MG63 (cell line): ENCODE data around the gene PTPRN2. TPM values are rescaled to one million over a fixed set of nuclear protein-coding genes. Genes with fewer than 3 reads are reported as not detected.

Source experiments
- DNase-seq: peaks from one replicate; pipeline ENCODE4 v3.0.0-alpha.2; 2020
- H3K27me3 ChIP-seq: fragments of 250-450 bp; sonication (Bioruptor Pico); 2 replicates; pipeline ENCODE4 v1.5.1; 2020; ENCODE audit warnings: mild to moderate bottlenecking, moderate library complexity
- H3K36me3 ChIP-seq: fragments of 250-450 bp; sonication (Bioruptor Pico); 2 replicates; pipeline ENCODE4 v1.5.1; 2020; ENCODE audit warnings: mild to moderate bottlenecking, moderate library complexity
- H3K4me3 ChIP-seq: fragments of 250-450 bp; sonication (Bioruptor Pico); 2 replicates; pipeline ENCODE4 v1.5.1; 2020; ENCODE audit warnings: mild to moderate bottlenecking, moderate library complexity
- H3K9me3 ChIP-seq: fragments of 250-450 bp; sonication (Bioruptor Pico); 2 replicates; pipeline ENCODE4 v1.5.1; 2020; ENCODE audit warnings: mild to moderate bottlenecking, moderate library complexity
- total RNA-seq: library from RNA; depleted of rRNA; stranded (reverse); fragments of >200 nt; shearing (Covaris generic); gene quantifications from 2 replicates; pipeline ENCODE4 v1.2.3, GENCODE V29; 2014; ENCODE audit warnings: low replicate concordance

The PTPRN2 gene
- total RNA-seq, 1 experiment from 2014 or later, result 0.16 TPM

DNA sequence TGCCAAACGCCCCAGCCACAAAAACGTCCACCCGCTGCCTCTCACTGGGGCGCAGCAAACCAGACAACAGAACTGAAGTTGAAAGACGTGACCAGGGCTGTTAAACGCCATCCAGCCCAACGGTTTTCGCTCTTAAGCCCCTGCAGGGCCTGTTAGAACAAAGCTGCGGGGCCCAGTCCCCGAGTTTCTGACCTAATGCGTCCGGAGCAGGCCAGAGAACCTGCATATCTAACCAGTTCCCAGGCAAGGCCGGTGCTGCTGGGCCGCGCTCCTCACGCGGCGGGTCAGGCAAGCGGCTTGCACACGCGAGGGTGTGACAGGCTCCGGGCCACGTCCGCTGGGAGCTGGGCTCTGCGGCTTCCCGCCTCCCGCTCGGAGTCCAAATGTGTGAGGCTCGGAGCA lies 87.0 kb downstream of the PTPRN2 start:
- no peak for DNase-seq
- H3K4me3 ChIP-seq, result no peak overlapping the region
- H3K9me3 ChIP-seq, result no peaks in the 10 kb centered on the region
- no peaks in the 10 kb centered on the region for H3K27me3 ChIP-seq
- H3K36me3 ChIP-seq, result no peaks in the 10 kb centered on the region

DNA sequence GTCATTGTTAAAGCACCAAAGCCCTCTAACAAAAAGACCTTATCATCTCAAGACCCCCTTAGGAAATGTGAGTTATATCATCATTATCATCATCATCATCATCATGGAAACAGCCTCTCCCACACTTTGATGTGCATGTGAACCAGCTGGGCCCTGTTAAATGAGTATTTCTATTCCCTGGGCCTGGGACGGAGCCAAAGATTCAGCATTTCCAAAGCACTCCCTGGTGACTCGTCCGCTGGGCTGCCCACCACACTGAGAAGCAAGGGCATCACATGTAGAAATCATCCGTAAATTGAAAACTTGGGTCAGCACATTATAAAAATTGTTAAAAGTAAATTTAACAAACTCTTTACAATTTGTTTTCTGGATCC lies 88.6 kb downstream of the PTPRN2 start:
- H3K9me3 ChIP-seq, result no peaks in the 10 kb centered on the region
- DNase-seq, result peak; percentile 13
- no peak overlapping the region for H3K4me3 ChIP-seq
- H3K27me3 ChIP-seq, result no peaks in the 10 kb centered on the region
- H3K36me3 ChIP-seq, result no peaks in the 10 kb centered on the region

DNA sequence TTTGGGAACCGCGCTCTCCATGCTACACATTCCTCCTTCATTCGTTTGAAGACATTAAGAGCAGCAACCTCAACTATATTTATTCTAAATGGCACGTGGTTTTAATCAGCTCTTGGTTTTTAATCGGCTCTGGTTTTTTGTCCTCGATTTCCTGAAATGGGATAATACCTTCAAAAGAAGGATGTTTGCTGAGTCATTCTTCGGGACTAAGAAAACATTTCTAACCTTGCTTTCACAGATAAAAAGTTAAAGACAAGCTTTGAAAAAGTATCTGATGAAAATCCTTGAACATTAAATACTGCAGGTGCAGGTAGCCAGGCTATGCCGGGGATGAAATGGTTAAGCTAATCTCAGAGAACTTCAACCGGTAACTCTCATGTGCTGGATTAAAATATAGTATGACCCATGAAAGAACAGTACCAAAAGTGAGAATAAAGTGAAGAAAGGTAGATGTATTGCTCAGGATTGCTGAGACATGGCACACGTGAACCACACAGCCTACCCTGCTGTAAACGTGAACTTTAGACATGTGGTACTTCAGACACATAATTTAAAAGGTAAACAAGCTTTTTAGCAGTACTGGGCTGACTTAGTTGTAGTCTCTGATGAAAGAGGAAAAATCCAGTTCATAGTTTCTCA lies 89.1 kb downstream of the PTPRN2 start:
- no peak for DNase-seq
- Histone ChIP-seq H3K4me3 (no peak overlapping the region), H3K27me3 (no peaks in the 10 kb centered on the region), H3K36me3 (no peaks in the 10 kb centered on the region), H3K9me3 (no peaks in the 10 kb centered on the region)

GRCh38 chr7:158497627-158498026 lies 90.0 kb downstream of the PTPRN2 start:
- no peaks in the 10 kb centered on the region for H3K36me3 ChIP-seq
- no peak for DNase-seq

GRCh38 chr7:158495786-158496185 lies 91.8 kb downstream of the PTPRN2 start:
- Histone ChIP-seq H3K27me3 (no peaks in the 10 kb centered on the region), H3K4me3 (no peak overlapping the region), H3K36me3 (no peaks in the 10 kb centered on the region), H3K9me3 (no peaks in the 10 kb centered on the region)
- peak; percentile 26 for DNase-seq

More at GRCh38 chr7:158497627-158498026, 90.0 kb downstream of the PTPRN2 start:
- no peaks in the 10 kb centered on the region for H3K9me3 ChIP-seq
- no peak overlapping the region for H3K4me3 ChIP-seq
- H3K27me3 ChIP-seq, result no peaks in the 10 kb centered on the region

- Histone ChIP-seq H3K9me3 (no peaks in the 10 kb centered on the region), H3K4me3 (no peak overlapping the region), H3K36me3 (no peaks in the 10 kb centered on the region), H3K27me3 (no peaks in the 10 kb centered on the region)
- no peak for DNase-seq
These were observed 92.4 kb downstream of the PTPRN2 start for GRCh38 chr7:158495216-158495615.

DNA sequence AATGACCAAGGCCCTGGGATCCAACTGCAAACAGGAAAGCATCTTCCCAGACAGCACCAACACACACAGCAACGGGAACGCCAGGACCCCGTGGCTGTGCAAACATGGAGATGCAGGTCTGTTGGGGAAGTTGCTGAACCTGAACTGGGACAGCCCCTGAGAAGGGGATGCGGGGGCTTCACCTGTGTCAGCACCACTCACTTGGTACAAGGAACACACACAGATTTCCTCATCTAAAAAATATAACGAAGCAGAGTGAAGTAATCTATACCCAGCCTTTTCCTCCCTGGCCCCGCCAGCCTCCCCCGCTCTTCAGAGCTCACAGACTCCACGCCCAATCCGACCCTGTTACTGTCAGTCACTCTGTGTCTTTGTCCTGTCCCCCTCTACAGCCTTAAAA lies 93.0 kb downstream of the PTPRN2 start:
- H3K4me3 ChIP-seq, result no peak overlapping the region
- no peaks in the 10 kb centered on the region for H3K27me3 ChIP-seq
- no peak for DNase-seq
- H3K9me3 ChIP-seq, result no peaks in the 10 kb centered on the region
- H3K36me3 ChIP-seq, result no peaks in the 10 kb centered on the region

GRCh38 chr7:158494162-158494586 lies 93.4 kb downstream of the PTPRN2 start:
- no peak overlapping the region for H3K4me3 ChIP-seq
- no peaks in the 10 kb centered on the region for H3K27me3 ChIP-seq
- H3K9me3 ChIP-seq, result no peaks in the 10 kb centered on the region
- DNase-seq, result no peak
- no peaks in the 10 kb centered on the region for H3K36me3 ChIP-seq

GRCh38 chr7:158492367-158492764 lies 95.3 kb downstream of the PTPRN2 start:
- Histone ChIP-seq H3K9me3 (no peaks in the 10 kb centered on the region), H3K4me3 (no peak overlapping the region)

GRCh38 chr7:158491094-158491493 lies 96.5 kb downstream of the PTPRN2 start:
- Histone ChIP-seq H3K4me3 (no peak overlapping the region), H3K36me3 (no peaks in the 10 kb centered on the region), H3K9me3 (no peaks in the 10 kb centered on the region), H3K27me3 (no peaks in the 10 kb centered on the region)
- no peak for DNase-seq

More at GRCh38 chr7:158492367-158492764, 95.3 kb downstream of the PTPRN2 start:
- H3K36me3 ChIP-seq, result no peaks in the 10 kb centered on the region
- H3K27me3 ChIP-seq, result no peaks in the 10 kb centered on the region
- no peak for DNase-seq

- no peaks in the 10 kb centered on the region for H3K36me3 ChIP-seq
- H3K4me3 ChIP-seq, result no peak overlapping the region
- DNase-seq, result no peak
- H3K9me3 ChIP-seq, result no peaks in the 10 kb centered on the region
- no peaks in the 10 kb centered on the region for H3K27me3 ChIP-seq
These were observed 97.3 kb downstream of the PTPRN2 start for GRCh38 chr7:158490171-158490782.

DNA sequence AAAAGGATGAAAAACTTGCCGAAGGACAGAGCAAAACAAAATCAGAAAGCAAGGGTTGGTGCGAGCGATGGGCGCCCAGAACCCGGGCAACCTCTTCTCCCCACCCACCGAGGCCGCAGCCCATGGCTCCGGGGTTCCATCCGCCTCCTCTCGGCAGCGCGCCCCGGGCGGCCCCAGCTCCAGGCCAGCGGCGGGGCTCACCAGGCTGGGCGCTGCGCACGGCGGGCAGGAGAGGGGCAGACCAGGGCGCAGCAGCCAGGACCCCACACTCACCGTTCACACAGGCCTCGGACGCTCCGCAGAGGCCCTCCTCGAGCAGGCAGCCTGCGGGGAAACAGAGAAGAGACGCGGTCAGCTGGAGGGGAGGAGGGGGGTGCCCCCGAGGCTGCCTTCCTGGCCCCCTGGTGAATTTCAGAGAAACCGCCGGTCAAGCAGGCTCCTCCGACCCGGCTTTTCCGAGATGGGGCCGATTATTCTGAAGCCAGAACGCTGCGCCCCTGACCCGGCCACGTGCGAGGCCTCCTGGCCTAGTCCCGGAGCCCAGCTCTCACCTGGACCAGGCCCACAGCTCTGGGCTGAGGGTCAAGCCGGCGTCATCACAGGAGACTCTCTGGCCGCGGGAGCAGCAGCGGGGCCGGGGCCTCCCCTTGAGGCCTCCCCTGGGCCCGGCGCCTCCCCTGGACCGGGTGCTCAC lies 98.0 kb downstream of the PTPRN2 start:
- DNase-seq, result no peak
- Histone ChIP-seq H3K9me3 (no peaks in the 10 kb centered on the region), H3K4me3 (no peak overlapping the region), H3K36me3 (no peaks in the 10 kb centered on the region), H3K27me3 (no peaks in the 10 kb centered on the region)

- no peak for DNase-seq
- no peak overlapping the region for H3K4me3 ChIP-seq
- no peaks in the 10 kb centered on the region for H3K27me3 ChIP-seq
- H3K9me3 ChIP-seq, result no peaks in the 10 kb centered on the region
- no peaks in the 10 kb centered on the region for H3K36me3 ChIP-seq
These were observed 99.2 kb downstream of the PTPRN2 start for GRCh38 chr7:158488181-158488971.

- H3K27me3 ChIP-seq, result no peaks in the 10 kb centered on the region
- no peaks in the 10 kb centered on the region for H3K36me3 ChIP-seq
- DNase-seq, result no peak
- no peaks in the 10 kb centered on the region for H3K9me3 ChIP-seq
- H3K4me3 ChIP-seq, result no peak overlapping the region
These were observed 99.9 kb downstream of the PTPRN2 start for GRCh38 chr7:158487631-158488151.

GRCh38 chr7:158486919-158487318 lies 100.7 kb downstream of the PTPRN2 start:
- Histone ChIP-seq H3K27me3 (no peaks in the 10 kb centered on the region), H3K9me3 (no peaks in the 10 kb centered on the region), H3K4me3 (no peak overlapping the region), H3K36me3 (no peaks in the 10 kb centered on the region)
- no peak for DNase-seq

DNA sequence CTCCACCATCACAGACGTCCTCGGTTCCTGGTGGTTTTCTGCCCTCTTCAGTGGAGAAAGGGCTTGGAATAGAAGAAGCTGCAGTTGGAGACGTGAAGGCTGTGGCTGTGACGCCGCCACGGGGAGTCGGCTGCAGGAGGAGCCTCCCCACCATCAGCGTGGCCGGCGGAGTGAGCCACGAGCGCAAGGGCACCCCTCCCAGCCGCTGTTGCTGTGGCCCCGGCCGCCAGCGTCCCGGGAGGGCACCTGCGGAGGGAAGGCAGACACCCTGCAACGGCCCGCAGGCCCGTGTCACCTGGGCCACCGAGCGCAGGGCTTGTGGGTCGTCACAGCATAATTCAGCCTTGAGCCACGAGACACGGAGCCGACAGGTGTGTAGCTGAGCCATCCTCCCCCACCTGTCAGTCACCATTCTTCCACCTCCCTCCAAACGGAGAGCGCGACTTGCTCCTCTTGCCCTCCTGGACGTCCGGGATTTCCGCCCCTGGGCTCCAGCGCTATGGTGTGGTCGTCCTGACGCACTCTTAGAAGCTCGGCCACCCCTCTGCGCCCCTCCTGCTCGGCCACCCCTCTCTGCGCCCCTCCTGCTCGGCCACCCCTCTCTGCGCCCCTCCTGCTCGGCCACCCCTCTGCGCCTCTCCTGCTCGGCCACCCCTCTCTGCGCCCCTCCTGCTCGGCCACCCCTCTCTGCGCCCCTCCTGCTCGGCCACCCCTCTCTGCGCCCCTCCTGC lies 102.7 kb downstream of the PTPRN2 start:
- Histone ChIP-seq H3K9me3 (no peaks in the 10 kb centered on the region), H3K27me3 (no peaks in the 10 kb centered on the region), H3K4me3 (no peak overlapping the region), H3K36me3 (no peaks in the 10 kb centered on the region)
- DNase-seq, result no peak
